SKM-1 treated with dmso at 0.1 percent for 144 hours (cell line): Measurements from ENCODE around the gene FSIP1.

Experiments
- DNase-seq: peaks from one replicate; lab custom pipeline; 2025; ENCODE audit not compliant: unreplicated experiment; lab: John Stamatoyannopoulos, UW

FSIP1 gene

DNA sequence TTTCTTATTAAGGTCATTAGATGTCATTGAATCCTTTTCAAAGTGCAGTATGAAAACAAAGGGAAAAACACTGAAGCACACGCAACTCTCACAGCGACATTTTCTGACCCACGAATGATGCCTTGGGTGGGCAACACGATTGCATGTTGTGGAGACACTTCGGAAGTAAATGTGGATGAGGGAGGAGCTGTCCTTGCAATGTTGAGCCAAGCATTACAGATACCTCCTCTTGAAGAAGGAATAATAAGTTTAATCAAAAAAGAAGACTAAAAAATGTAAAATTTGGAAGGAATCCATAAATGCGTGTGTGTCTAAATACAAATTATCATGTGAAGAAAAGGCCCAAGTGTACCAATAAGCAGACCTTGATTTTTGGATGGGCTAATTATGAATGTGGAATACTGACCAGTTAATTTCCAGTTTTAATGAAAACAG lies 184.9 kb downstream of the FSIP1 start:
- DNase-seq = no peak

- DNase-seq = no peak
Measured at GRCh38 chr15:39597336-39597735, 185.3 kb downstream of the FSIP1 start.

DNA sequence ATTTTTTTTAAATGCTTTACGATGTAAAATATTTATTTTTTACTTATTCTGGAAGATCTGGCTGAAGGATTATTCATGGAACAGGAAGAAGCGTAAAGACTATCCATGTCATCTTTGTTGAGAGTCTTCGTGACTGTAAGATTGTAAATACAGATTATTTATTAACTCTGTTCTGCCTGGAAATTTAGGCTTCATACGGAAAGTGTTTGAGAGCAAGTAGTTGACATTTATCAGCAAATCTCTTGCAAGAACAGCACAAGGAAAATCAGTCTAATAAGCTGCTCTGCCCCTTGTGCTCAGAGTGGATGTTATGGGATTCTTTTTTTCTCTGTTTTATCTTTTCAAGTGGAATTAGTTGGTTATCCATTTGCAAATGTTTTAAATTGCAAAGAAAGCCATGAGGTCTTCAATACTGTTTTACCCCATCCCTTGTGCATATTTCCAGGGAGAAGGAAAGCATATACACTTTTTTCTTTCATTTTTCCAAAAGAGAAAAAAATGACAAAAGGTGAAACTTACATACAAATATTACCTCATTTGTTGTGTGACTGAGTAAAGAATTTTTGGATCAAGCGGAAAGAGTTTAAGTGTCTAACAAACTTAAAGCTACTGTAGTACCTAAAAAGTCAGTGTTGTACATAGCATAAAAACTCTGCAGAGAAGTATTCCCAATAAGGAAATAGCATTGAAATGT lies 186.1 kb downstream of the FSIP1 start:
- DNase-seq = no peak

- no peak for DNase-seq
Measured at GRCh38 chr15:39595338-39596221, 187.1 kb downstream of the FSIP1 start.

GRCh38 chr15:39594446-39595337 lies 187.9 kb downstream of the FSIP1 start:
- no peak for DNase-seq

- DNase-seq = no peak
Measured at GRCh38 chr15:39593656-39594445, 188.8 kb downstream of the FSIP1 start.

DNA sequence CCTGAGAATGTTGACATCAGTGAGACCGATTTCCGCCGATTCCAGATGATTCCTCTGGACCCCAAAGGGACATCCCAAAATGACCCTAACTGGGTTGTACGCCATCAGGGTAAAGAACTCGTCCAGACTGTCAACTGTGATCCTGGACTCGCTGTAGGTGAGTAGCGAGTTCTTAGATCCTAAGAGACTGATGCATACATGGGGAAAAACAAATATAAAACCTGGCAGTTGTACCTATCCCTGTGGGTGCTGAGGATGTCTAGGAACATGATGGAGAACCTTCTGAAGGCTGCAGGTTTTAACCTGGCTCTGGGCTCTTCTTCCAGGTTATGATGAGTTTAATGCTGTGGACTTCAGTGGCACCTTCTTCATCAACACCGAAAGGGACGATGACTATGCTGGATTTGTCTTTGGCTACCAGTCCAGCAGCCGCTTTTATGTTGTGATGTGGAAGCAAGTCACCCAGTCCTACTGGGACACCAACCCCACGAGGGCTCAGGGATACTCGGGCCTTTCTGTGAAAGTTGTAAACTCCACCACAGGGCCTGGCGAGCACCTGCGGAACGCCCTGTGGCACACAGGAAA lies 189.5 kb downstream of the FSIP1 start:
- DNase-seq = no peak

GRCh38 chr15:39592500-39592899 lies 190.1 kb downstream of the FSIP1 start:
- no peak for DNase-seq

DNA sequence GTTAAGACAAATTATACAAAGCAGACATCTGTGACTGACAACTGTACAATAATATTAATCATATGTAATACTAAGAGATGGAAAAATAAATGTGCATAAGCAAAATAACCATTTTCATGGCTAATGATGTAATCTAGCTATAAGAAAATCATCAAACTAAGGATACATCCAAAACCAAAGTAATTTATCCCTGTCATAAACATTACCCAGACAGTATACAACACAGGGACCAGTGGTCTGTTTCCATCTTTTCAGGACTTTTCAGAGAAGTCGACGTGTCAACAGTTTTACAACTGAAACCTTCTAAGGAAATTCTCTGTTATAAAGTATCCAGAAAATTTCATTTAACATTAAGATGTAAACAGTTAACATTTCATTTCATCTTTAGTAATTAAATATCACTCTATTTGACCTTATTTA lies 190.7 kb downstream of the FSIP1 start:
- no peak for DNase-seq

GRCh38 chr15:39591141-39591895 lies 191.3 kb downstream of the FSIP1 start:
- DNase-seq = no peak

DNA sequence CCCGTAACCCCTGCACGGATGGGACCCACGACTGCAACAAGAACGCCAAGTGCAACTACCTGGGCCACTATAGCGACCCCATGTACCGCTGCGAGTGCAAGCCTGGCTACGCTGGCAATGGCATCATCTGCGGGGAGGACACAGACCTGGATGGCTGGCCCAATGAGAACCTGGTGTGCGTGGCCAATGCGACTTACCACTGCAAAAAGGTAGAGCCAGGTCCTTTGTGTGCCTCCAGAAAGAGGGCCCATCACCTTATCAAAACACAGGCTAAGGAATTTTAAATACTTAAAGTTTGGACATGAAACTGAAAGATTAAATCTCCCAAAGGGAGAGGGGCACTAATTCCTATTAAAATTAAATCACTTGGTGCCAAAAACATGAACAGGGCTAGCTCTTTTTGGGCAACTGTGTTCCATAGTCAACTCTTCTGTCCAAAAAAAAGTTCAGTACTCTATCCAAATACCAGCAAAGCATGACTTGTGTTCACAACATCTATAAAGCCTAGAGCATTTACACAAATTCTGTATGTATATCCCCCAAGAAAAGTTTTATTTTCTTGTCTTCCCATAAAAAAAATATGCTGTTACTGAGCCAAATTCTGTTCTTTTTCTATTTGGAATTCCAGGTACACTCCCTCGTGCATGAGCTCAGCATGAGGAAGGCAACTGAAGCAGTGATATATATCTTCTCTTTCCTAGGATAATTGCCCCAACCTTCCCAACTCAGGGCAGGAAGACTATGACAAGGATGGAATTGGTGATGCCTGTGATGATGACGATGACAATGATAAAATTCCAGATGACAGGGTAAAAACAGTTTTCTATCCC lies 192.6 kb downstream of the FSIP1 start:
- no peak for DNase-seq

- DNase-seq = no peak
Measured at GRCh38 chr15:39589193-39589814, 193.3 kb downstream of the FSIP1 start.

DNA sequence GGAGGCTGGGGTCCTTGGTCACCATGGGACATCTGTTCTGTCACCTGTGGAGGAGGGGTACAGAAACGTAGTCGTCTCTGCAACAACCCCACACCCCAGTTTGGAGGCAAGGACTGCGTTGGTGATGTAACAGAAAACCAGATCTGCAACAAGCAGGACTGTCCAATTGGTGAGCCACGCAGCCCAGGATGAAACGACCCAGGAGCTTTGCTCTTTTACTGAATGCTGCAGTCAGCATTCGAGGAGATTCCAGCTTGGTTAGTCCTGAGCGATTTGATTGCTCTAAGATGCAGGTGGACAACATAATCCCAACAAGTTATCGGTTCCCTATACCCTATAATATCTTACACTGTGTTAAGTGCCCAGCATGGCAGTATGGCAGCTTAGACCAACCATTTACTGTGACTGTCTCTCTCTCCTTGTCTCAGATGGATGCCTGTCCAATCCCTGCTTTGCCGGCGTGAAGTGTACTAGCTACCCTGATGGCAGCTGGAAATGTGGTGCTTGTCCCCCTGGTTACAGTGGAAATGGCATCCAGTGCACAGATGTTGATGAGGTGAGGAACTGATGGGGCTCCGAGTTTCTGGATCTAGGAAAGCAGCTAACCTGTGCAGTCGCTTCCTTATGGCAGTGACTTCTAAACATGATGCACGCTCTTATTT lies 194.0 kb downstream of the FSIP1 start:
- DNase-seq = no peak

DNA sequence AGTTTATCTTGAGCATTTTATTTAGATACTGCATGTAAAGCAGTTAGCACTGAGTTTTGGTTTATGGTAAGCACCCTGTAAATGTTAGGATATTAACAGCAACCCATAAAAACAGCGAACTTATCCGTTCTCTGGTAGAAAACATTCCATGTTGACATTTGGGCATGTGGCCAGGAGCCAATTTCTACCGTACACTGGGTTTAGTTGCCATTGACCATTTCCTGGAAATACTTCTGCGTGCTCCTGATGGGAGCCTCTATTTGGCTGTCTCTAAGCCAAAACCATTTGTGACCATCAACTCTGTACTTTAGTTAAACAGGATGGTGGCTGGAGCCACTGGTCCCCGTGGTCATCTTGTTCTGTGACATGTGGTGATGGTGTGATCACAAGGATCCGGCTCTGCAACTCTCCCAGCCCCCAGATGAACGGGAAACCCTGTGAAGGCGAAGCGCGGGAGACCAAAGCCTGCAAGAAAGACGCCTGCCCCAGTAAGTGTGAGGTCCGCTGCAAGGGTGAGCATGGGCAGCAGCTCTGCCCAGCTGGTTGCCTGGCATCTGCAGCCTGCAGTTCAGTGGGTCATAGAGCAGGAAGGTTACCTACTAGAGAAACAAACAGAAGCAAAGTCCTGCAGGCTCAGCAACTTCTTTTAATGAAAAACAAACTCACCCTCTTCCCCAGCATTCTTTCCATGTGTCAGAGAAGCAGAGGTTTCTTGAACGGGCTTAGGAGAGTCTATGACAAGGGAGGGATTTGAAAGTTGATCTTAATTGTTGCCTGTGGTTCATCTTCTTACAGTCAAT lies 194.7 kb downstream of the FSIP1 start:
- DNase-seq = no peak

GRCh38 chr15:39587096-39587721 lies 195.4 kb downstream of the FSIP1 start:
- DNase-seq = no peak

DNA sequence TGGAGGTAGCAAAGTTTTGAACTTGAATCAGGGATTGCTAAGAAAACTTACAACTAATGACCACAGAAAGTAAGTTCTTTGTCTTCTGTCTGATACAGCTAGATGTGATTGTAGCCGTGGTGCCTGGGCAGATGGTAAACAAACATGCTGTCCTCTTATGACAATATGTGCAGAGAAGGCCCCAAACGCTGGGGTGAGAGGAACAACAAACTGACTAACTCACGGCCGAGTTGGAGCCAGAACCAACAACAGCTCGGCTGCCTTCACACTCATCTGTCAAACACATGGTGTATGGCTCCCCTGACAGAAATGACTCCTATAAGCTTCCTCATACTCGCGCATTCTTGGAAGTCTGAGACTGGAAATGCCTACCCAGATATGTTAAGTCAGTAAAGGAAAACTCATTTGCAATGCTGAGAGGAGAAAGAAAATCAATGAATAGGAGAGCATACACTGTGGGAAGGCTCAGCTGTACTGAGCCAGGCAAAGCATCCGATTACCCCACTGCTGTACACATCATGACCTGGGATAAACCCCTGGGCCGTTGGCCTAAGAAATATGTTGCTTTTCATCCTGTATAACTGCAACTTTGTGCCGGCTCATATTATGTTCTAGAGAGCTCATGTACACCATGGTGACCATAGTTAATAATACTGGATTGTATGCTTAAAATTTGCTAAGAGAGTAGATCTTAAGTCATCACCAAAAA lies 196.1 kb downstream of the FSIP1 start:
- no peak for DNase-seq
